Ureter (tissue), 1 donor: ENCODE data around the gene AHNAK2. TPM values are rescaled to one million over a fixed set of nuclear protein-coding genes. Genes with fewer than 3 reads are reported as not detected.

Experiments used
- total RNA-seq: library from RNA; stranded (reverse); gene quantifications from one replicate; pipeline ENCODE4 v1.2.4, GENCODE V29; 2023
- donor health status: DM: yes; HTN: yes; CAD: no.

The AHNAK2 gene
- total RNA-seq, 1 donor from 2014 or later, result 34.5 TPM

Other genes with a start within 250 kb of the AHNAK2 start
- gene SIVA1, start 225.2 kb downstream of the AHNAK2 start, total RNA-seq, result 56.5 TPM
- gene AKT1, start 182.6 kb downstream of the AHNAK2 start, total RNA-seq, result 116 TPM
- gene ZBTB42, start 177.3 kb downstream of the AHNAK2 start, total RNA-seq, result 9.4 TPM
- gene CEP170B, start 113.1 kb downstream of the AHNAK2 start, total RNA-seq, result 42.2 TPM
- gene PLD4, start 53.5 kb downstream of the AHNAK2 start, total RNA-seq, result 2.6 TPM
- gene CLBA1, start 7.4 kb upstream of the AHNAK2 start, total RNA-seq, result 17.3 TPM
- 8.1 TPM for gene CDCA4, start 42.7 kb upstream of the AHNAK2 start, total RNA-seq
- gene GPR132, start 87.1 kb upstream of the AHNAK2 start, total RNA-seq, result 1.5 TPM
- gene JAG2, start 190.4 kb upstream of the AHNAK2 start, total RNA-seq, result 42.2 TPM
- gene NUDT14, start 202.9 kb upstream of the AHNAK2 start, total RNA-seq, result 42.4 TPM